ENCODE data around the gene RIPOR2. TPM values are rescaled to one million over a fixed set of nuclear protein-coding genes. Genes with fewer than 3 reads are reported as not detected.

RIPOR2 gene
- total and polyA plus RNA-seq, 2 of the 13 experiments (the other 11 are each of a cell fraction or from before 2014, with no cell fraction given), result 0.02 to 0.05 TPM

DNA sequence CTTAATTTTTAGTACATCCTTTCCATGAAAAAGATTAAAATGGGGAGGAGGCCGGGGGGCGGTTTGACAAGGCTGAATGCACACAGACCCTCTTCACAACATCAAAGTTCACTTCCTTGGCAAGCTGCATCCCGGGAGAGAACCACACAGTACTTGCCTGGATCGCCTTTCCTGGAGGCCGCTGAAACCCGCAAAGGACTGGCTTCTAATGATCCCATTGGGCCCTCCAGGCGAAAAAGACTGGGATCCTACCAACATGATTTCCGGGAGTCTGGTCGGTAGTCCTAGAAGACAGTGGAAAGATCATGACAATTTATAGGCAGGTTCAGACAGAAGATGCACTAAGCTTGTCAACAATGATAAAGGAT, 60.2 kb downstream of the RIPOR2 start:
- no peak overlapping the region for H3K4me3 ChIP-seq (replicated peaks in 1 of 3; ENCODE audit: insufficient read depth in 1 of 3, low read depth in 2 of 3, low read length in 3 of 3)
- BruUV-seq (replicated peaks), result no TSS peak
- POLR2A ChIA-PET, result no interaction called here
- intact Hi-C loops (cut with micrococcal nuclease; ENCODE audit: unreplicated experiment) (no loop called here), in situ Hi-C loops (cut with HindIII; ENCODE audit: extremely low pct_ligation_motif_present, low pct_unique_long_range_greater_than_20kb) (no loop called here)
- no peaks in the 10 kb centered on the region for H3K36me3 ChIP-seq (replicated peaks in 1 of 2; ENCODE audit: control insufficient read depth in 1 of 2, insufficient read depth in 2 of 2, low read length in 2 of 2)
- H3K27ac ChIP-seq (ENCODE audit: extremely low read length, insufficient read depth, low read length), result no peak overlapping the region
- no peak overlapping the region for H3K4me2 ChIP-seq (ENCODE audit: low read depth, low read length)
- H3K4me1 ChIP-seq (ENCODE audit: insufficient read depth, low read length), result no peaks in the 10 kb centered on the region
- ATAC-seq (no peak), DNase-seq (ENCODE audit: low spot score) (no peak), FAIRE-seq (no peak)
- CTCF ChIA-PET (ENCODE audit: low intra/inter-chr PET ratio, low total read pairs), result no interaction called here
- 52% methylated on average over 9 of the region's 9 CpGs for WGBS (ENCODE audit: low lambda C conversion rate)
- no peaks in the 10 kb centered on the region for H3K79me2 ChIP-seq (ENCODE audit: insufficient read depth, low read length)
- H3K9ac ChIP-seq (ENCODE audit: insufficient read depth, low read depth, low read length), result no peak overlapping the region
- no peaks in the 10 kb centered on the region for H3K9me3 ChIP-seq (ENCODE audit: low read length)
- H3K27me3 ChIP-seq (ENCODE audit: control insufficient read depth in 1 of 2, insufficient read depth in 2 of 2, low read length in 2 of 2), result no peaks in the 10 kb centered on the region; a peak in 1 of 5 replicates
- TF ChIP-seq MIXL1 (CRISPR knock-in tag; IDR thresholded peaks at IDR 0.05) (no peak), HDAC2 (CRISPR knock-in tag; IDR thresholded peaks at IDR 0.05) (no peak), ZNF33B (CRISPR knock-in tag; IDR thresholded peaks at IDR 0.05) (no peak), FOXK2 (IDR thresholded peaks at IDR 0.05) (no peak), RAD51 (IDR thresholded peaks at IDR 0.05; ENCODE audit: borderline replicate concordance) (no peak), ZNF619 (CRISPR knock-in tag; IDR thresholded peaks at IDR 0.05) (no peak), KAT7 (CRISPR knock-in tag; IDR thresholded peaks at IDR 0.05; ENCODE audit: borderline replicate concordance) (no peak), ZNF652 (CRISPR knock-in tag; IDR thresholded peaks at IDR 0.05; ENCODE audit: borderline replicate concordance, low read depth) (no peak)
- TF ChIP-seq, protein P1, sequence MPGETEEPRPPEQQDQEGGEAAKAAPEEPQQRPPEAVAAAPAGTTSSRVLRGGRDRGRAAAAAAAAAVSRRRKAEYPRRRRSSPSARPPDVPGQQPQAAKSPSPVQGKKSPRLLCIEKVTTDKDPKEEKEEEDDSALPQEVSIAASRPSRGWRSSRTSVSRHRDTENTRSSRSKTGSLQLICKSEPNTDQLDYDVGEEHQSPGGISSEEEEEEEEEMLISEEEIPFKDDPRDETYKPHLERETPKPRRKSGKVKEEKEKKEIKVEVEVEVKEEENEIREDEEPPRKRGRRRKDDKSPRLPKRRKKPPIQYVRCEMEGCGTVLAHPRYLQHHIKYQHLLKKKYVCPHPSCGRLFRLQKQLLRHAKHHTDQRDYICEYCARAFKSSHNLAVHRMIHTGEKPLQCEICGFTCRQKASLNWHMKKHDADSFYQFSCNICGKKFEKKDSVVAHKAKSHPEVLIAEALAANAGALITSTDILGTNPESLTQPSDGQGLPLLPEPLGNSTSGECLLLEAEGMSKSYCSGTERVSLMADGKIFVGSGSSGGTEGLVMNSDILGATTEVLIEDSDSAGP (CRISPR knock-in tag; IDR thresholded peaks at IDR 0.05; ENCODE audit: borderline replicate concordance), result no peak
- TF ChIP-seq, protein P2, sequence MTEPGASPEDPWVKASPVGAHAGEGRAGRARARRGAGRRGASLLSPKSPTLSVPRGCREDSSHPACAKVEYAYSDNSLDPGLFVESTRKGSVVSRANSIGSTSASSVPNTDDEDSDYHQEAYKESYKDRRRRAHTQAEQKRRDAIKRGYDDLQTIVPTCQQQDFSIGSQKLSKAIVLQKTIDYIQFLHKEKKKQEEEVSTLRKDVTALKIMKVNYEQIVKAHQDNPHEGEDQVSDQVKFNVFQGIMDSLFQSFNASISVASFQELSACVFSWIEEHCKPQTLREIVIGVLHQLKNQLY (CRISPR knock-in tag; IDR thresholded peaks at IDR 0.05), result no peak
- TF ChIP-seq, protein P3, sequence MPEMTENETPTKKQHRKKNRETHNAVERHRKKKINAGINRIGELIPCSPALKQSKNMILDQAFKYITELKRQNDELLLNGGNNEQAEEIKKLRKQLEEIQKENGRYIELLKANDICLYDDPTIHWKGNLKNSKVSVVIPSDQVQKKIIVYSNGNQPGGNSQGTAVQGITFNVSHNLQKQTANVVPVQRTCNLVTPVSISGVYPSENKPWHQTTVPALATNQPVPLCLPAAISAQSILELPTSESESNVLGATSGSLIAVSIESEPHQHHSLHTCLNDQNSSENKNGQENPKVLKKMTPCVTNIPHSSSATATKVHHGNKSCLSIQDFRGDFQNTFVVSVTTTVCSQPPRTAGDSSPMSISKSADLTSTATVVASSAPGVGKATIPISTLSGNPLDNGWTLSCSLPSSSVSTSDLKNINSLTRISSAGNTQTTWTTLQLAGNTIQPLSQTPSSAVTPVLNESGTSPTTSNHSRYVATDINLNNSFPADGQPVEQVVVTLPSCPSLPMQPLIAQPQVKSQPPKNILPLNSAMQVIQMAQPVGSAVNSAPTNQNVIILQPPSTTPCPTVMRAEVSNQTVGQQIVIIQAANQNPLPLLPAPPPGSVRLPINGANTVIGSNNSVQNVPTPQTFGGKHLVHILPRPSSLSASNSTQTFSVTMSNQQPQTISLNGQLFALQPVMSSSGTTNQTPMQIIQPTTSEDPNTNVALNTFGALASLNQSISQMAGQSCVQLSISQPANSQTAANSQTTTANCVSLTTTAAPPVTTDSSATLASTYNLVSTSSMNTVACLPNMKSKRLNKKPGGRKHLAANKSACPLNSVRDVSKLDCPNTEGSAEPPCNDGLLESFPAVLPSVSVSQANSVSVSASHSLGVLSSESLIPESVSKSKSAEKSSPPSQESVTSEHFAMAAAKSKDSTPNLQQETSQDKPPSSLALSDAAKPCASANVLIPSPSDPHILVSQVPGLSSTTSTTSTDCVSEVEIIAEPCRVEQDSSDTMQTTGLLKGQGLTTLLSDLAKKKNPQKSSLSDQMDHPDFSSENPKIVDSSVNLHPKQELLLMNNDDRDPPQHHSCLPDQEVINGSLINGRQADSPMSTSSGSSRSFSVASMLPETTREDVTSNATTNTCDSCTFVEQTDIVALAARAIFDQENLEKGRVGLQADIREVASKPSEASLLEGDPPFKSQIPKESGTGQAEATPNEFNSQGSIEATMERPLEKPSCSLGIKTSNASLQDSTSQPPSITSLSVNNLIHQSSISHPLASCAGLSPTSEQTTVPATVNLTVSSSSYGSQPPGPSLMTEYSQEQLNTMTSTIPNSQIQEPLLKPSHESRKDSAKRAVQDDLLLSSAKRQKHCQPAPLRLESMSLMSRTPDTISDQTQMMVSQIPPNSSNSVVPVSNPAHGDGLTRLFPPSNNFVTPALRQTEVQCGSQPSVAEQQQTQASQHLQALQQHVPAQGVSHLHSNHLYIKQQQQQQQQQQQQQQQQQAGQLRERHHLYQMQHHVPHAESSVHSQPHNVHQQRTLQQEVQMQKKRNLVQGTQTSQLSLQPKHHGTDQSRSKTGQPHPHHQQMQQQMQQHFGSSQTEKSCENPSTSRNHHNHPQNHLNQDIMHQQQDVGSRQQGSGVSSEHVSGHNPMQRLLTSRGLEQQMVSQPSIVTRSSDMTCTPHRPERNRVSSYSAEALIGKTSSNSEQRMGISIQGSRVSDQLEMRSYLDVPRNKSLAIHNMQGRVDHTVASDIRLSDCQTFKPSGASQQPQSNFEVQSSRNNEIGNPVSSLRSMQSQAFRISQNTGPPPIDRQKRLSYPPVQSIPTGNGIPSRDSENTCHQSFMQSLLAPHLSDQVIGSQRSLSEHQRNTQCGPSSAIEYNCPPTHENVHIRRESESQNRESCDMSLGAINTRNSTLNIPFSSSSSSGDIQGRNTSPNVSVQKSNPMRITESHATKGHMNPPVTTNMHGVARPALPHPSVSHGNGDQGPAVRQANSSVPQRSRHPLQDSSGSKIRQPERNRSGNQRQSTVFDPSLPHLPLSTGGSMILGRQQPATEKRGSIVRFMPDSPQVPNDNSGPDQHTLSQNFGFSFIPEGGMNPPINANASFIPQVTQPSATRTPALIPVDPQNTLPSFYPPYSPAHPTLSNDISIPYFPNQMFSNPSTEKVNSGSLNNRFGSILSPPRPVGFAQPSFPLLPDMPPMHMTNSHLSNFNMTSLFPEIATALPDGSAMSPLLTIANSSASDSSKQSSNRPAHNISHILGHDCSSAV (CRISPR knock-in tag; IDR thresholded peaks at IDR 0.05; ENCODE audit: borderline replicate concordance), result no peak
- TF ChIP-seq, protein P4, sequence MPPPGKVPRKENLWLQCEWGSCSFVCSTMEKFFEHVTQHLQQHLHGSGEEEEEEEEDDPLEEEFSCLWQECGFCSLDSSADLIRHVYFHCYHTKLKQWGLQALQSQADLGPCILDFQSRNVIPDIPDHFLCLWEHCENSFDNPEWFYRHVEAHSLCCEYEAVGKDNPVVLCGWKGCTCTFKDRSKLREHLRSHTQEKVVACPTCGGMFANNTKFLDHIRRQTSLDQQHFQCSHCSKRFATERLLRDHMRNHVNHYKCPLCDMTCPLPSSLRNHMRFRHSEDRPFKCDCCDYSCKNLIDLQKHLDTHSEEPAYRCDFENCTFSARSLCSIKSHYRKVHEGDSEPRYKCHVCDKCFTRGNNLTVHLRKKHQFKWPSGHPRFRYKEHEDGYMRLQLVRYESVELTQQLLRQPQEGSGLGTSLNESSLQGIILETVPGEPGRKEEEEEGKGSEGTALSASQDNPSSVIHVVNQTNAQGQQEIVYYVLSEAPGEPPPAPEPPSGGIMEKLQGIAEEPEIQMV (CRISPR knock-in tag; IDR thresholded peaks at IDR 0.05; ENCODE audit: low read depth), result no peak
- TF ChIP-seq, protein P5, sequence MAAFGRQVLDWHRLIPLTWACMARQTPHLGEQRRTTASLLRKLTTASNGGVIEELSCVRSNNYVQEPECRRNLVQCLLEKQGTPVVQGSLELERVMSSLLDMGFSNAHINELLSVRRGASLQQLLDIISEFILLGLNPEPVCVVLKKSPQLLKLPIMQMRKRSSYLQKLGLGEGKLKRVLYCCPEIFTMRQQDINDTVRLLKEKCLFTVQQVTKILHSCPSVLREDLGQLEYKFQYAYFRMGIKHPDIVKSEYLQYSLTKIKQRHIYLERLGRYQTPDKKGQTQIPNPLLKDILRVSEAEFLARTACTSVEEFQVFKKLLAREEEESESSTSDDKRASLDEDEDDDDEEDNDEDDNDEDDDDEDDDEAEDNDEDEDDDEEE (CRISPR knock-in tag; IDR thresholded peaks at IDR 0.05), result no peak
- H2AFZ ChIP-seq (ENCODE audit: low read length), result no peak overlapping the region
- no peaks in the 10 kb centered on the region for H4K20me1 ChIP-seq (ENCODE audit: insufficient read depth, low read length)
